ENCODE results near the gene DNAJC13.
A peak's percentile ranks its signal among the peaks of the same experiment; 100 is the strongest.

The DNAJC13 gene

GRCh38 chr3:132432639-132433038 lies 15.3 kb downstream of the DNAJC13 start:
- Mint-ChIP-seq H3K4me3 (no peak overlapping the region), H3K27me3 (no peaks in the 10 kb centered on the region), H3K4me1 (ENCODE audit: low read depth) (peaks cover 60% of the 10 kb centered on the region), H3K9me3 (no peaks in the 10 kb centered on the region), H3K27ac (peak overlapping the region; percentile 37), H3K36me3 (ENCODE audit: low read depth) (peaks cover 30% of the 10 kb centered on the region)
- no peak for DNase-seq

- Mint-ChIP-seq H3K36me3 (ENCODE audit: low read depth) (peaks cover 33% of the 10 kb centered on the region), H3K27me3 (no peaks in the 10 kb centered on the region), H3K4me1 (ENCODE audit: low read depth) (peaks cover 58% of the 10 kb centered on the region), H3K27ac (peak overlapping the region; percentile 40), H3K9me3 (no peaks in the 10 kb centered on the region), H3K4me3 (no peak overlapping the region)
- DNase-seq: no peak
These were observed 15.8 kb downstream of the DNAJC13 start for GRCh38 chr3:132433121-132433520.

GRCh38 chr3:132435224-132435910 lies 18.1 kb downstream of the DNAJC13 start:
- peaks cover 55% of the 10 kb centered on the region for H3K4me1 Mint-ChIP-seq (ENCODE audit: low read depth)
- no peaks in the 10 kb centered on the region for H3K27me3 Mint-ChIP-seq
- peaks cover 51% of the 10 kb centered on the region for H3K36me3 Mint-ChIP-seq (ENCODE audit: low read depth)
- H3K27ac Mint-ChIP-seq: peak overlapping the region; percentile 84
- H3K9me3 Mint-ChIP-seq: no peaks in the 10 kb centered on the region
- no peak overlapping the region for H3K4me3 Mint-ChIP-seq
- DNase-seq: no peak

GRCh38 chr3:132435911-132436425 lies 18.7 kb downstream of the DNAJC13 start:
- H3K27ac Mint-ChIP-seq: peak overlapping the region; percentile 80
- DNase-seq: no peak
- no peak overlapping the region for H3K4me3 Mint-ChIP-seq
- H3K9me3 Mint-ChIP-seq: no peaks in the 10 kb centered on the region
- H3K27me3 Mint-ChIP-seq: no peaks in the 10 kb centered on the region
- H3K36me3 Mint-ChIP-seq (ENCODE audit: low read depth): peaks cover 54% of the 10 kb centered on the region
- peaks cover 53% of the 10 kb centered on the region for H3K4me1 Mint-ChIP-seq (ENCODE audit: low read depth)

- Mint-ChIP-seq H3K36me3 (ENCODE audit: low read depth) (peaks cover 45% of the 10 kb centered on the region), H3K27ac (no peak overlapping the region), H3K27me3 (no peaks in the 10 kb centered on the region), H3K4me1 (ENCODE audit: low read depth) (peaks cover 33% of the 10 kb centered on the region), H3K4me3 (no peak overlapping the region), H3K9me3 (no peaks in the 10 kb centered on the region)
- DNase-seq: no peak
These were observed 26.1 kb downstream of the DNAJC13 start for GRCh38 chr3:132443421-132443820.

- H3K9me3 Mint-ChIP-seq: no peaks in the 10 kb centered on the region
- DNase-seq: no peak
- H3K27ac Mint-ChIP-seq: no peak overlapping the region
- peaks cover 41% of the 10 kb centered on the region for H3K36me3 Mint-ChIP-seq (ENCODE audit: low read depth)
- H3K4me3 Mint-ChIP-seq: no peak overlapping the region
- peaks cover 29% of the 10 kb centered on the region for H3K4me1 Mint-ChIP-seq (ENCODE audit: low read depth)
- no peaks in the 10 kb centered on the region for H3K27me3 Mint-ChIP-seq
These were observed 27.1 kb downstream of the DNAJC13 start for GRCh38 chr3:132444383-132444782.

GRCh38 chr3:132445817-132446216 lies 28.5 kb downstream of the DNAJC13 start:
- H3K36me3 Mint-ChIP-seq (ENCODE audit: low read depth): peaks cover 41% of the 10 kb centered on the region
- DNase-seq: no peak
- H3K27ac Mint-ChIP-seq: no peak overlapping the region
- no peaks in the 10 kb centered on the region for H3K9me3 Mint-ChIP-seq
- peaks cover 27% of the 10 kb centered on the region for H3K4me1 Mint-ChIP-seq (ENCODE audit: low read depth)
- no peaks in the 10 kb centered on the region for H3K27me3 Mint-ChIP-seq
- no peak overlapping the region for H3K4me3 Mint-ChIP-seq

- peaks cover 9% of the 10 kb centered on the region for H3K4me1 Mint-ChIP-seq (ENCODE audit: low read depth)
- DNase-seq: no peak
- H3K27ac Mint-ChIP-seq: no peak overlapping the region
These were observed 31.1 kb downstream of the DNAJC13 start for GRCh38 chr3:132448216-132448961.

GRCh38 chr3:132456136-132456535 lies 38.8 kb downstream of the DNAJC13 start:
- H3K9me3 Mint-ChIP-seq: no peaks in the 10 kb centered on the region
- no peak overlapping the region for H3K27ac Mint-ChIP-seq
- H3K4me3 Mint-ChIP-seq: no peak overlapping the region
- H3K36me3 Mint-ChIP-seq (ENCODE audit: low read depth): peaks cover 93% of the 10 kb centered on the region
- no peaks in the 10 kb centered on the region for H3K27me3 Mint-ChIP-seq
- no peak for DNase-seq
- H3K4me1 Mint-ChIP-seq (ENCODE audit: low read depth): no peaks in the 10 kb centered on the region

More at GRCh38 chr3:132448216-132448961, 31.1 kb downstream of the DNAJC13 start:
- peaks cover 54% of the 10 kb centered on the region for H3K36me3 Mint-ChIP-seq (ENCODE audit: low read depth)
- no peaks in the 10 kb centered on the region for H3K9me3 Mint-ChIP-seq
- no peak overlapping the region for H3K4me3 Mint-ChIP-seq
- no peaks in the 10 kb centered on the region for H3K27me3 Mint-ChIP-seq

GRCh38 chr3:132456571-132456970 lies 39.3 kb downstream of the DNAJC13 start:
- H3K36me3 Mint-ChIP-seq (ENCODE audit: low read depth): peaks cover 93% of the 10 kb centered on the region
- H3K9me3 Mint-ChIP-seq: no peaks in the 10 kb centered on the region
- DNase-seq: no peak
- H3K27ac Mint-ChIP-seq: no peak overlapping the region
- no peaks in the 10 kb centered on the region for H3K4me1 Mint-ChIP-seq (ENCODE audit: low read depth)
- no peak overlapping the region for H3K4me3 Mint-ChIP-seq
- H3K27me3 Mint-ChIP-seq: no peaks in the 10 kb centered on the region

- Mint-ChIP-seq H3K4me1 (ENCODE audit: low read depth) (no peaks in the 10 kb centered on the region), H3K27me3 (no peaks in the 10 kb centered on the region), H3K36me3 (ENCODE audit: low read depth) (peaks cover 91% of the 10 kb centered on the region), H3K4me3 (no peak overlapping the region), H3K27ac (no peak overlapping the region), H3K9me3 (no peaks in the 10 kb centered on the region)
- no peak for DNase-seq
These were observed 40.0 kb downstream of the DNAJC13 start for GRCh38 chr3:132457286-132457685.

- Mint-ChIP-seq H3K36me3 (ENCODE audit: low read depth) (peaks cover 86% of the 10 kb centered on the region), H3K27ac (no peak overlapping the region), H3K4me1 (ENCODE audit: low read depth) (peaks cover 4% of the 10 kb centered on the region), H3K4me3 (no peak overlapping the region), H3K9me3 (no peaks in the 10 kb centered on the region), H3K27me3 (no peaks in the 10 kb centered on the region)
- no peak for DNase-seq
These were observed 42.2 kb downstream of the DNAJC13 start for GRCh38 chr3:132459551-132459950.

GRCh38 chr3:132461544-132461943 lies 44.2 kb downstream of the DNAJC13 start:
- no peak overlapping the region for H3K27ac Mint-ChIP-seq
- H3K4me3 Mint-ChIP-seq: no peak overlapping the region
- no peak for DNase-seq
- H3K27me3 Mint-ChIP-seq: no peaks in the 10 kb centered on the region
- no peaks in the 10 kb centered on the region for H3K9me3 Mint-ChIP-seq
- H3K36me3 Mint-ChIP-seq (ENCODE audit: low read depth): peaks cover 79% of the 10 kb centered on the region
- peaks cover 4% of the 10 kb centered on the region for H3K4me1 Mint-ChIP-seq (ENCODE audit: low read depth)

GRCh38 chr3:132464066-132464465 lies 46.8 kb downstream of the DNAJC13 start:
- no peak overlapping the region for H3K27ac Mint-ChIP-seq
- peaks cover 78% of the 10 kb centered on the region for H3K36me3 Mint-ChIP-seq (ENCODE audit: low read depth)
- no peaks in the 10 kb centered on the region for H3K27me3 Mint-ChIP-seq
- H3K4me3 Mint-ChIP-seq: no peak overlapping the region
- H3K9me3 Mint-ChIP-seq: no peaks in the 10 kb centered on the region
- no peak for DNase-seq
- H3K4me1 Mint-ChIP-seq (ENCODE audit: low read depth): peaks cover 4% of the 10 kb centered on the region

GRCh38 chr3:132469326-132469725 lies 52.0 kb downstream of the DNAJC13 start:
- Mint-ChIP-seq H3K36me3 (ENCODE audit: low read depth) (peaks cover 62% of the 10 kb centered on the region), H3K4me1 (ENCODE audit: low read depth) (no peaks in the 10 kb centered on the region), H3K9me3 (no peaks in the 10 kb centered on the region), H3K27me3 (no peaks in the 10 kb centered on the region), H3K27ac (no peak overlapping the region), H3K4me3 (no peak overlapping the region)
- no peak for DNase-seq

Measured in activated T-cell treated with anti-CD3 and anti-CD28 coated beads, Interleukin-2, amount 50 U/mL, for 24 hours (primary cell).